NOMO-1 (cell line): ENCODE measurements around the gene ATP5F1E.
A peak's percentile ranks its signal among the peaks of the same experiment; 100 is the strongest.
"Not testable (repeated sequence)": the region's sequence is repeated elsewhere in the genome, so short reads cannot be mapped to it uniquely, and the experiment has no call there.

Experiments used
- DNase-seq, 2 experiments: peaks; one replicate each; lab custom pipeline; 2025; ENCODE audit not compliant: unreplicated experiment in 2 of 2; lab: John Stamatoyannopoulos, UW

The ATP5F1E gene

DNA sequence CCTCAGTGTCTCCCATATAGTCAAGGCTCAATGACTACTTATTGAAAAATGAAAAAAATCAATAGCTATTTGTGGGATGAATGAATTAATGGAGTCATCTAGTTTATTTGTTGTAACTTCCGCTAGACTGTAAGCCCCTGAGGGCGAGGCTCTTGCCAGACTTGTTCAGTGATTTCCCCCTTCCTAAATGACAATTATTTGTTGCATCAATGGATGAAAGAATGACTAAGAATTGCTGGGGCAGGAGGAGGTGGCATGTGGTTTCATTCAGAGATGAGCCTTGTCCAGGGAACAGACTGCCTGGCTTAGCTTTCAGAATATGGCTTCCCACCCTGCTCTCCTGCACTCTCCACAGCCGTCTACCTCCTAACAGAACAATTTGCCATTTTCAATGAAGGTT, 11.6 kb upstream of the ATP5F1E start:
- DNase-seq: peak; percentile 48 to 60

GRCh38 chr20:59042796-59043631, 10.9 kb upstream of the ATP5F1E start:
- peak; percentile 84 to 95 for DNase-seq

GRCh38 chr20:59042151-59042795, 10.1 kb upstream of the ATP5F1E start, which contains the start of gene PRELID3B:
PRELID3B (minus strand) TSS chr20:59042786; CDS start chr20:59042730, 56 bp downstream.
- DNase-seq: no peak

- not testable (repeated sequence) for DNase-seq
These were observed 9.4 kb upstream of the ATP5F1E start for GRCh38 chr20:59041487-59041886.

- no peak for DNase-seq
These were observed 8.5 kb upstream of the ATP5F1E start for GRCh38 chr20:59040667-59041066.

GRCh38 chr20:59039233-59039632, 7.1 kb upstream of the ATP5F1E start:
- DNase-seq: no peak

DNA sequence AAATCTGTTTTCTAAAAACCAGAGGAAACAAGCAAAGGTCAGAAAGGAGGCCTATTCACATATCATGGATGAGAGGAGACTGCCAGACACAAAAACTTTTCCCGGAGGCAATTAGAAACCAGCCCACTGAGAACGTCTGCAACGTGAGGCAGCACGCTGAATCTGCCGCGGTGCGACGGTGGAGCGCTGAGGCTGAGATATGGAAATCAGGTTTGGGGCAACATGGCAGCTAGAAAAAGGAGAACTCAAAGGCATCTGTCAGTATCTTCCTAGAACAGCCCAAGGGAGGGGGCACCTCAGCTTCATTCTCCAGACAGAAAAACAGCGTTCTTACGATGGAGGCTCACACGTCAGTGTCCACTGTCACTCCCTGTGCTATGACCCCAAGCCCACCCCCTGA, 5.3 kb upstream of the ATP5F1E start:
- no peak for DNase-seq

GRCh38 chr20:59035381-59035780, 3.2 kb upstream of the ATP5F1E start:
- DNase-seq: no peak

- DNase-seq: no peak
These were observed 1.6 kb upstream of the ATP5F1E start for GRCh38 chr20:59033616-59034165.

DNA sequence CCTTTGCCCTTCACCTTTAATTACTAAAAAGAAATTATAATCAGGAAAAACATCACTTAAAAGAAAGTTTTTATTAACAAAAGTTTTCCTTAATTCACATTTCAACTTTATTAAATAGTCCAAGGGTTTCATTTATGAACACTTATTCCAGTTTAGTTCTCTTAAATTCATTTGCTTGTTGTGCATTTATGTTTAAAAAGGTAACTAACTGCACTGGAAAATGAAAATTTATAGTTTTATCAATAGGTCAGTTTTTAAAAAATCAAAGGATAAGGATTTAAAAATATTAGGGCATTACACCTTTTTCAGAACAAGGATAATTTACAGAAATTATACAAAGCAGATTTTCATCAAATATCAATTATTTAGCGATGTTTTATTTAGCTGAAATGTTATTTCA, 958 bp upstream of the ATP5F1E start:
- no peak for DNase-seq

GRCh38 chr20:59032713-59033059, 551 bp upstream of the ATP5F1E start:
- DNase-seq: no peak

- DNase-seq: no peak
These were observed 542 bp downstream of the ATP5F1E start for GRCh38 chr20:59031564-59032022.

- DNase-seq: no peak
These were observed 1.1 kb downstream of the ATP5F1E start for GRCh38 chr20:59030911-59031563.

GRCh38 chr20:59028812-59029211, 3.3 kb downstream of the ATP5F1E start:
- DNase-seq: no peak

DNA sequence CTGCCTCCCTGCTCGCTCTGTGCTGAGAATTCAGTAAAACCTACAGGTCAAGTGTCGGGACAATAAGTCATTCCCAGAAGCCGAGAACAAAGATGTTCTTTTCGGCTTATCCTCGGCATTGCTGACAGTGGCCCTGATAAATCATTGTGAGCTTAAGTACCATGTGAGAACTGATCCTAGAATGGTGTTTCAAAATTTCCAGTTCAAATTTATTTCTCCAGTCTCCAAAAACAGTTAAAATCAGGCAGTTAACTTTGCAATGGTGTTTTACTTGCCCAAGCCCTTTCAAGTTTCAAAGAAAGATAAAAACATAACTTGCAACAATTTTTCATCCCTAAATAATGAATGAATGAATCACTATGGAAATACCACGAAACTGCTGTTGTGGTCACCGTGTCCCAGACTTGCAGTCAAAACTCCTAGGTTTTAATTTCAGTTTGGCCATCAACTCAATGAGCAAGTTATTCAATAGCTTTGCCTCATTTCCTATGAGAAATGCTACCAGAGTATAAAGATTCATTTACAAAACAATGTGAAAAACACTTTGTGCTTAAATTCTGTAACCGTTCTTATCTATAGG, 4.3 kb downstream of the ATP5F1E start:
- DNase-seq: no peak

DNA sequence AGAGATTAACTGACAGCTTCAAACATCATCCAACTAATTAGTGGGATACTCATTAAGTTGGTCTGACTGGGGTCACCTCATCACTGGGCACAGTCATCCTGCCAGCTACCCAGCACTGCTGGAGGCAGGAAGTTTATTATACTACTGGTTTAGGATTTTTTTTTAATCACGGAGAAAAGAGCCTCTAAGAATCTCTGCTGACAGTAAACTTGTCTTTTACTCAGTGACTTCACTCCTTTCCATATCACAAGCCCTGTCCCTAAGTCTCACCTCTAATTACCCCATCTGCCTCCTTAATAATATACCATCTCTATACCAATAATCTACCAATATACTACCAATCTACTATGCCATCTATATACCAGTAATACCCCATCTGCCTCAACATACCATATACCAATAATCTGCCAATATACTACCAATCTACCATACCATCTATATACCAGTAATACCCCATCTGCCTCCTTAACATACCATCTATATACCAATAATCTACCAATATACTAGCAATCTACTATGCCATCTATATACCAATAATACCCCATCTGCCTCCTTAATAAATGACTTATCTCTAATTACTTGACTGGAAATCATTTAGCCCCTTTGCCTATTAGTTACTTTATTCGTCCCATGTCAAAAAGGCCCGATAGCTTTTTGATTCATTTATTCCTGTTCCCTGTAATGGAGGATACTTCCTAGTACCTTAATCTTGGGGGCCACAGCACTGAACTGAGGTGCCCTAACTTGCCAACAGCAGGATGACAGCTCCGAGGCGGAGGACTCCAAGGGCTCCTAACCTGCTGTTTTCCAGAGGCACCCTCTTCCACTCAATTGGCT, 5.0 kb downstream of the ATP5F1E start:
- no peak for DNase-seq

DNA sequence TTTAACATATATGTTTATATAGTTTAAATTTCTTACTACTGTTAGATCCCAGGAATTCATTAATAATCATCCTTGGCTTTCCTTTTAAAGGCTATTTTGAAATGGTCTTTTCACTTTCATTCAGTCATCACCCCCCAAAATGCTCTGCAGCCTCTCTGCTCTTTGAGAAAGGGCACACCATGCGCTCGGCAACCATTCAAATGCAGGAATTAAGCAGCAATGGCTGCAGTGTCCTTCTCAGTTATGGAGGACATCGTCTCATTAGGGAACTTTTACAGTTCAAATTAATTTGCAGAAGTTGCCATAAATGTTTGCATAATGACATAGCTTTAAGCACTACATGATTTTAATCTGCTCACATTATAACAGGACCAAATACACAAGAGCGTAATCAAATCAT, 6.6 kb downstream of the ATP5F1E start:
- no peak for DNase-seq

DNA sequence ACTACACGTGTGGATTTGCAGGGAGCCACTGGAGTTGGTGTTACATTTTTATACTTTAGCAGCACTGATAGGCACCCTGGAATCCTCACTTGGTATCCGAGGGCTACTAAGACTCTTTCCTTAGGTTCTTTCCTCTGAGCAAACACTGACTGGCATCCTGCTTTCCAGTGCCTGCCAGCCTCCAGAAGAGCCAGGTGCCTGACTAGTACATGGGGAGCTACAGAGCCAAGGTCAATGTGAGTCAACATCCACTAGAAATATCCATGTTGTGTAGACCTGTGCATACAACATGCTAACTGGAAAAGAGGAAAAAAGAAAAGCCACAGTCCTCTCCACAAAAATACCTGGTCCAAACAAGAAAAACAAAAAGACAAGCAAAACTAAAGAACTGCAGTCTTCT, 7.0 kb downstream of the ATP5F1E start:
- no peak for DNase-seq

GRCh38 chr20:59024111-59024530, 8.0 kb downstream of the ATP5F1E start:
- DNase-seq: no peak

- DNase-seq: no peak
These were observed 8.5 kb downstream of the ATP5F1E start for GRCh38 chr20:59023616-59024015.
